WI38 (cell line): Measurements from ENCODE around the gene ACIN1.

Source experiments
- H3K4me3 ChIP-seq: 2 replicates; pipeline ENCODE4 v1.5.1; 2011; ENCODE audit warnings: low read depth, mild to moderate bottlenecking, control low read depth, low read length
- TF ChIP-seq, protein P1 (sequence below): IDR thresholded peaks from 2 replicates; pipeline ENCODE4 v1.5.1; 2012; ENCODE audit warnings: low read depth, mild to moderate bottlenecking, control low read depth, low read length

Gene ACIN1

DNA sequence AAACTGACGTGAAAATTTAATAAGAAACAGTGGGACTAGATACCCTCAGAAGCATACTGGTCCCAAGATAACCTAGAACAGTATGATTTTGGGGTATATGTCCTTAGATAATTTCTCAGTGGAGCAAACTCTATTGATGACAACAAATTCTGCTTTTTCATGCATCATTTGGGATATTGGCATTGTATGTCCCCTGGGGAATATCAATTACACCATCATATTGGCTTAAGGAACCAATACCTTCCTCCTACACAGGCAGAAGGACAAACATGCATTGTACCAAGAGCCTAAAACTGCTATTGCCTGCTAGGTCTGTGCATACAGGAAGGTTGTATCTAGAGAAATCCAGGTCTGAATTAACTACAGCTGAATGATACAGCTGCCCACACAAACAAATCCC lies 20.0 kb downstream of the ACIN1 start:
- TF ChIP-seq, protein P1, sequence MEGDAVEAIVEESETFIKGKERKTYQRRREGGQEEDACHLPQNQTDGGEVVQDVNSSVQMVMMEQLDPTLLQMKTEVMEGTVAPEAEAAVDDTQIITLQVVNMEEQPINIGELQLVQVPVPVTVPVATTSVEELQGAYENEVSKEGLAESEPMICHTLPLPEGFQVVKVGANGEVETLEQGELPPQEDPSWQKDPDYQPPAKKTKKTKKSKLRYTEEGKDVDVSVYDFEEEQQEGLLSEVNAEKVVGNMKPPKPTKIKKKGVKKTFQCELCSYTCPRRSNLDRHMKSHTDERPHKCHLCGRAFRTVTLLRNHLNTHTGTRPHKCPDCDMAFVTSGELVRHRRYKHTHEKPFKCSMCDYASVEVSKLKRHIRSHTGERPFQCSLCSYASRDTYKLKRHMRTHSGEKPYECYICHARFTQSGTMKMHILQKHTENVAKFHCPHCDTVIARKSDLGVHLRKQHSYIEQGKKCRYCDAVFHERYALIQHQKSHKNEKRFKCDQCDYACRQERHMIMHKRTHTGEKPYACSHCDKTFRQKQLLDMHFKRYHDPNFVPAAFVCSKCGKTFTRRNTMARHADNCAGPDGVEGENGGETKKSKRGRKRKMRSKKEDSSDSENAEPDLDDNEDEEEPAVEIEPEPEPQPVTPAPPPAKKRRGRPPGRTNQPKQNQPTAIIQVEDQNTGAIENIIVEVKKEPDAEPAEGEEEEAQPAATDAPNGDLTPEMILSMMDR = no peak
- H3K4me3 ChIP-seq = no peak overlapping the region

DNA sequence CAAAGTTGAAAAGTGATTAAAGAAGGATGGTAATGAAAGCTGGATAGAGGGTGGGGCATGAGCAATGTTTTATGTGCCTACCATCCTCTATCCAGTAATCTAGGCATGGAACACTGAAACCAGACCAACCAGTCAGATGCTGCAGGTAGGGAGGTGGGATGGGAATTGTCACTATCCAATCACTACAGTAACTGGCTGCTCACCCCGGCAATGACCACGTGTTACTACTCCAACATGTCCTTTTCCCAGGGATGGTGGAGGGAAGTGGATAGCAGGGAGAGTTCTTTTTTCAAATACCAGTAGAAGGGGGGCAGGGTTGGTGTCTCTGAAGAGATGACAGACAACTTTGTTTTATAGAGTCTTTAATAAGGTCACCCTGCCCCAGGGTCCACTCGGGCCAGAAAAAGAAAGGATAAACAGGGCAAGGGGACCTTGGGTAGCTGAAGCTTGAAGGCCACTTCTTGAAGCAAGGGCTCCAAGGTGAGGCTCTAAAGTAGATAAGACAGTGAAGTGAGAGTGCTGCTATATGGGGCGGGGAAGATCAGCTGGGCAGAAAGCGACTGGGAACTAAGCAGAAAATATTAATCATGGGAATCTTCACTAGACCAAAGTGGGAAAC lies 22.9 kb downstream of the ACIN1 start:
- TF ChIP-seq, protein P1 = no peak
- peak overlapping the region; percentile 97 for H3K4me3 ChIP-seq

DNA sequence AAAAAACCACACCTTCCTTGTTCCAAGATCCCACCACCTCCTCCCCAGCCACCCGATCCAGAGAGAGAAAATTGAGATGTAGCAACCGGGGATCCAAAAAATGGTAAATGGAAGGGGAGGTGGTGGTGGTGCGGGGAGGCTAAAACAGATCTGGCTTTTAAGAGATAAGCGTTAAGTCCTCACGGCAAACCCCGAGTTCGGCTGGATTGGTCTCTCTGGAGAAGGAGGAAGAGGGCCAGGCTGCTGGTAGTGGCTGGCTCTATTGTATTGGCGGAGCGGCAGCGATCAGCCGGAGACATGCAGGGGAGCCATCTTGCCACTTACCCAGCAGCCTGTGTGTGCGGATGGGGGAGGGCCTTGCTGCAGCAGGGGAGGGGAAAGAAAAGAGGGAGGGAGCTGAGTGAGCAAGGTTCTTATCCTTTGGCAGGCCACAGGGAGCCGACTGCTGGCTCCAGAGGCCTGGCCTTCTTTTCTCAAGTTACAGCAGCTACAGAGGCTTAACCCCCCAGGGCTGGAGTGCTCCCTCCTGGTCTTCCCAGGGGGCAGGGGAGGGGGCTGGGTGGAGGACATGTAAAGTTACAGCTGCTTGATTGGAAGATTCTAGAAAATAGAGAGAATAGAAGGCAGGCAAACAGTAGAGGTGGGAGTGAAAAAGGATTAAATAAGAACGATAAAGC lies 23.6 kb downstream of the ACIN1 start:
- TF ChIP-seq, protein P1 = no peak
- H3K4me3 ChIP-seq = peak overlapping the region; percentile 97

DNA sequence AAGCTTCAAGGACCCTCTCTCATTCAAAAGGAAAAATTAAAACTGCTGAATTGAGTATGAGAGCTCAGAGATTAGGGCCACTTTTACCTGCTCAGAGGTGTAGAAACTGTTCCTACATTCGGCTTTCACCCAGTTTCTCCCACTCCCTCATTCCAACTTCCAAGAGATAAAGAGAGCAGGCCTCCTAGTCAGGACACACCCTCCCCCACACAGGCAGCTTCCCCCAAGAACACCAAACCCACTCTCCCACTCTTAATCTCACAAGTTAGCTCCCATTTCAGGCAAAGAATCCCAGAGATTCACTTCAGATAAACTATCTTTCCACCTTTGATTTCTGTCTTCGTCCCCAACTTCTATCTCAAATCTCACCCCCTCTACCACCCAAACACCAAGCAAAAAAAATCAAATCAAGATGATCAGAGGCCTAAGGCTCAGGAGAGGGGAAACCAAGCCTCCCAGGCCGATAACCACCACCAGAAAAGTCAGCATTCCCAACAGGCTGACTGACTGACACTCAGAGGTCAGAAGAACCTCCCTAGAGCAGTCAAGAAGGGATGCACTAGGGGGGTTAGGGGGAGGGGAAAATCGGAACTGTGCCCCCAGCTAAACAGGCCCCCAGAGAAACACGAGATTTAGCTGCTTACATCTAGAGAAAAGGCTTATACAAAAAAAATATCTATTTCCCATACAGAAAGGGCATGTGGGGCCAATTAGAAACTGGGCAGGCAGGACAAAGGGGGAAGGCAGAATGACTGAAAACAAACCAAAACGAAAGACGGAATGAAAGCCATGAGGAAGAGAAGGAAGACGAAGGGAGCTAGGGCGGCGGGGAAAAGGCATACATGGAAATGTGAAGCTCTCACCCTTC lies 24.4 kb downstream of the ACIN1 start:
- H3K4me3 ChIP-seq = peak overlapping the region; percentile 97
- TF ChIP-seq, protein P1 = no peak

DNA sequence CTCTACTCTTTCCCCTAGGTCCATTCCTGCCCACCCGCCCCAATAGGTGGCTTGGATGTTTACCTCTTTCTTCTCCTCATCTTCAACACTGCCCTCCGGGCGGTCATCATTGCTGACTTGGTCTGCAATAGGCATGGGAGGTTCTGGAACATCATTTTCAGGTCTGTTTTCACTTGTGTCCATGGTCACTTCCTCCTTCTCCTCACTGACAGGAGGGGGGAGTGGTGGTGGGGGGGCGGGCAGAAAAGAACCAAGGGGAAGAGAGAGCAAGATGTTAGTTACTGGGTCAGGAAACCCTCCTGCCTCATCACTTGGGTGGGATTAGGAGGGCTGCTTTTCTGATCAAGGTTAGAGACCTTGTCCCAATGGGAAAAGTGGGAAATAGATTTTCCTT lies 25.5 kb downstream of the ACIN1 start:
- TF ChIP-seq, protein P1 = no peak
- peak overlapping the region; percentile 32; the same call in 1 of the 2 replicates for H3K4me3 ChIP-seq

DNA sequence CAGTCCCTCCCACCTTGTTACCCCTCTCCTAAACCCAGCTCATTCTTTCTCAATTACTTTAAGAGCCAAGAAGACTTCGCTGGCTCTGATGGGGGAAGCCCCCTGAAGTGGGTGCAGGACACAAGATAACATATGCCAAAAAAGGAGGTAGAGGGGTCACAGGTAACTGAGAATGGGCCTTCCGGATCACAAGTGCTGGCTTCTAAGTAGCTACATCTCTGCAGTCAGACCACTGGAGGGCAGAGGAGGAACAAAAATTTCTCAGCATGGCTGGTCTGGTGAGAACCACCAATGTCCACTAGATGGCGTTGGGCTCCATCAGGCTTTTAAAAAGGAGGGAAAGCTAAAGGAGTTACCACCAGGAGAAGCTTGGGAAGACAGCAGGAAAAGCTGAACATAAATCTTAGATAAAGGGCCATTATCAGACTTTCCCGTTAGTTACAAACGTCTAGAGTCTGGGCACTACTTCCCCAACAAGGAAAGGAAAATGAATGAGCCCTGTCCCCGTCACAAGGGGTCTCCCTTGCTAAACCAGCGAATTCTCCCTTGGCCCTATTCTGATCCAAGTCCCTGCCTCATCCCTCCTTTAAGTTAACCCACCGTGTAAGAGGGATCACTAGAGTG lies 26.0 kb downstream of the ACIN1 start:
- TF ChIP-seq, protein P1 = peak; percentile 99
- H3K4me3 ChIP-seq = peak overlapping the region; percentile 17; the same call in 1 of the 2 replicates
